Fibroblast of villous mesenchyme (primary cell): Measurements from ENCODE around the gene GPR142. TPM values are rescaled to one million over a fixed set of nuclear protein-coding genes. Genes with fewer than 3 reads are reported as not detected.

Source experiments
- DNase-seq: peaks from one replicate; pipeline ENCODE4 v3.0.0-alpha.2; 2010; ENCODE audit warnings: low read depth
- H3K4me3 ChIP-seq: 2 replicates; pipeline ENCODE4 v1.5.1; 2011; ENCODE audit warnings: low read depth, mild to moderate bottlenecking, low read length
- CTCF ChIP-seq: IDR thresholded peaks from 2 replicates; pipeline ENCODE4 v1.5.1; 2012; ENCODE audit warnings: low read depth, mild to moderate bottlenecking, low read length; ENCODE audit not compliant: insufficient read depth
- total RNA-seq: library from RNA; depleted of rRNA; stranded (reverse); fragments of >200 nt; gene quantifications from 2 replicates; pipeline ENCODE4 v1.2.3, GENCODE V29; 2012

GPR142 gene
- total RNA-seq, 1 donor: not detected

GRCh38 chr17:74357466-74357809, 9.9 kb upstream of the GPR142 start:
- no peak overlapping the region for H3K4me3 ChIP-seq
- TF ChIP-seq CTCF: no peak

GRCh38 chr17:74358697-74359096, 8.6 kb upstream of the GPR142 start:
- H3K4me3 ChIP-seq: no peak overlapping the region
- no peak for DNase-seq
- no peak for TF ChIP-seq CTCF

More at GRCh38 chr17:74357466-74357809, 9.9 kb upstream of the GPR142 start:
- DNase-seq: no peak

GRCh38 chr17:74359916-74360315, 7.4 kb upstream of the GPR142 start:
- no peak overlapping the region for H3K4me3 ChIP-seq
- DNase-seq: no peak
- no peak for TF ChIP-seq CTCF

GRCh38 chr17:74360899-74361229, 6.4 kb upstream of the GPR142 start:
- TF ChIP-seq CTCF: no peak
- no peak for DNase-seq
- H3K4me3 ChIP-seq: no peak overlapping the region

GRCh38 chr17:74361230-74362068, 5.9 kb upstream of the GPR142 start, which contains the start of gene BTBD17:
Gene BTBD17, minus strand, starts transcription at chr17:74361868. Its CDS starts 49 bp downstream, at chr17:74361819.
- no peak within 1 kb of the TSS for H3K4me3 ChIP-seq
- DNase-seq: peak; percentile 21
- peak; percentile 61 for TF ChIP-seq CTCF

GRCh38 chr17:74362069-74362405, 5.3 kb upstream of the GPR142 start:
- no peak for TF ChIP-seq CTCF
- H3K4me3 ChIP-seq: no peak overlapping the region
- DNase-seq: no peak
